EL (cell line): ENCODE measurements around the gene GPR62.
"Not testable (repeated sequence)": the region's sequence is repeated elsewhere in the genome, so short reads cannot be mapped to it uniquely, and the experiment has no call there.

ENCODE experiments used
- DNase-seq: peaks from one replicate; pipeline ENCODE4 v3.0.0-alpha.2; 2016

The GPR62 gene

DNA sequence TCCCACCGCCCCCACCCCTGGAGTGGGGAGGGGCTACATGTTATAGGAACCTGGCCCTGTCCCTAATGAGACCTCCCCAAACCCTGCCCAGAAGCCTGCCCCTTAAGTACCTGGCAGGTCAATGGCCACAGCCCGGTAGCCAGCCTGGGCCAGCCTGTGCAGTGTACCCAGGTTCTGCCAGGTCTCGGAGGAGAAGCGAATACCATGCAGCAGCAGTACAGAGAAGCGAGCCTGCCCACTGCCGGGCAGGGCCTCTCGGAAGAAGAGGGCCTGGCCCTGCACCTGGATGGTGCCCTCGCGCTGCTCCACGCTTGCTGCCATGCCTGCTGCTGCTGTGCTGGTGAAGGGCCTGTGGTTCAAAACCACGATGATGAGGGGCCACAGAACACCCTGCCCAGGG, 16.2 kb downstream of the GPR62 start:
- no peak for DNase-seq

DNA sequence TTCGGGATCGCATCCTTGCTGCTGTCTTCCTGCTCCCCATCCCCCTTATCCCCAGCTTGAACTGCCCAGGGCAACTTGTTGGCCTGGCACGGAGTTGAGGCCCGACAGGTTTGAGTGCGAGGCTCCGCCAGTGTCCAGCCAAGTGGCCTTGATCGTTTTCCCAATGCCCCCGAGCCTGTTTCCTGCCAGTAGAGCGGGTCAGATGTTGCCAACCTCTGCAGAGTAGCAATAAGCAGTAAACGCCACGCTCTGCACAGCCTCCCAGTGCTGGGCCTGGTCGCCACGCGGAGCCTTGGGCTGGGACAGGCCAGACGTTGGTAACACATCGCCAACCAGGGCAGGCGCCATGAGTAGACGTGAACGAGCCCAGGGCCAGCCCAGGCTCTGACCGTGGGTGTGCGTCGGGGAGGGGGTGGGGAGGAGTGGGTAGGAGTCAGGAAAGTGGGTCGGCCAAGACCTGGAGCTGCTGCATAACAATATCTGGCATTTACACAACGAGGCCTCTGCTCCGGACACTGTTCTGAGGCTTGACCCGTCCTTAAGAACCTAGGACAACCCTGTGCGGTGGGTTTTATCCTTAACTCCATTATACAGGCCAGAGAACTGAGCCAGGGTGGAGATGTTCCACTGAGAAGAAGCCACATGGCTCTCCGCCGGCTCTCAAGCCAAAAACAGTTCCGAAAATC, 19.2 kb downstream of the GPR62 start:
- no peak for DNase-seq

DNA sequence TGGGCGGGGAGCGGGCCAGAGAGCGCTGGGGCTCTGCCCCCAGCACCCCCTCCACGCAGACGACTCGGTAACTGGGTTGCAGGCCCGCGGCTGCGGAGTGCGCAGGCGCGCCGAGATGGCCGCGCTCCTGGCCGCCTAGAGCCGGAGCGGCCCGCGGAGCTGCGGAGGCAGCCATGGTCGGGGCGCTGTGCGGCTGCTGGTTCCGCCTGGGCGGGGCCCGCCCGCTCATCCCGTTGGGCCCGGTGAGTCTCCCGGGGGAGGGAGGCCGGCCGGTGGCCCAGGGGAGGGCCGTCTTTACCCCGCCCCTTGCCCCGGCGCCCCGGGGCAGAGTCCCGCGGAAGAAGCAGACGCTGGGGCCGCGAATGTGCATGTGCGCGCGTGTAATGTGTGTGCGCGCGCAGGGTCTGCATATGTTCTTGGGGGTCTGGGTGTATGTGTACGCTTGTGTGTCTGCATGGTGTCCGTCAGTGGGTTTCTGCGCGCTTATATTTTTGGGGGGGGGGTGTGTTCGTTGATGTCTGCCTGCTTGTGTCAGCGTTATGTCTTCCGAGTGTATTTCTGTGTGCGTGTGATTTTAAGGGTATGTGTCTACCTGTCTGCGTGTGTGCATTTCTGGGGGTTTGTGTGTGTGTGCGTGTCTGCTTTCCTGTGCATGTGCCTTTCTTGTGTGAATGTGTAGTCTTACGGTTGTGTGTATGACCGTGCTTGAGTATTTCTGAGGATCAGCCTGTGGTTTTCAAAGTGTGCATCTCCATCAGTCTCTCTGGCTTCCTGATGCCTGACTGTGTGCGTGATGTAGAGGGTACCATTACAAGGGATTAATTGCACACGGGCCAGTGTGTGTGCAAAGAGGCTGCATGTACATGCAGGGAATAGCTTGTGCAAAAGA, 20.0 kb downstream of the GPR62 start, which contains the start of gene ABHD14A:
ABHD14A (plus strand) TSS at position 102 of the 889 bp plus-strand sequence; CDS start at position 174, 72 bp downstream.
- peak; percentile 70 for DNase-seq

DNA sequence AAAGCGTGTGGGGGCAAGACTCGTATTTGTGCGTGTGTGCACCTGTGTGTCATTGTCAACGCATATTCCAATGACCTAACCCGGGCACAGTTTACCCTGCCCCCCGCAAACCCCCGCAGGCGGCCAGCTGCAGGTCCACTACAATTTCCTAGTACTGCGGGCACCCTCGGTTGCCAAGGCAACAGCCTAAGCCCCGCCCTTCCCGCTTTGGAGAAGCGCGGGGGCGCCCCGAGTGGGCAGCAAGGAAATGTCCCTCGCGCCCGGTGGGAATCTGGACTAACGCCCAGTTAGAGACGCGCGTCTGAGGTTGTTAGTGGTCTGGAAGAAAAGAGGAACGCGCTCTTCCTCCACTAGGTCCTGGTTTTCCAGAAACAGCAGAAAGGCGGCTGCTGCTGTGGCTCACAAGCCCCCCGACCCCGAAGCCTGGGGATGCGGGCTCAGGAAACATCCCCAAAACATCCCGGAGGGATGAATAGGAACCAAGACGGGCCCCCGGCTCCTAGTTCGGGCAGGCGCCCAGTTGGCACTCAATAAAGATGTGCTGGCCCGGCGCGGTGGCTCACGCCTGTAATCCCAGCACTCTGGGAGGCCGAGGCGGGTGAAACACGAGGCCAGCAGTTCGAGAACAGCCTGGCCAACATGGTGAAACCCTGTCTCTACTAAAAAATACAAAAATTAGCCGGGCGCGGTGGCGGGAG, 20.8 kb downstream of the GPR62 start:
- DNase-seq = peak; percentile 61

DNA sequence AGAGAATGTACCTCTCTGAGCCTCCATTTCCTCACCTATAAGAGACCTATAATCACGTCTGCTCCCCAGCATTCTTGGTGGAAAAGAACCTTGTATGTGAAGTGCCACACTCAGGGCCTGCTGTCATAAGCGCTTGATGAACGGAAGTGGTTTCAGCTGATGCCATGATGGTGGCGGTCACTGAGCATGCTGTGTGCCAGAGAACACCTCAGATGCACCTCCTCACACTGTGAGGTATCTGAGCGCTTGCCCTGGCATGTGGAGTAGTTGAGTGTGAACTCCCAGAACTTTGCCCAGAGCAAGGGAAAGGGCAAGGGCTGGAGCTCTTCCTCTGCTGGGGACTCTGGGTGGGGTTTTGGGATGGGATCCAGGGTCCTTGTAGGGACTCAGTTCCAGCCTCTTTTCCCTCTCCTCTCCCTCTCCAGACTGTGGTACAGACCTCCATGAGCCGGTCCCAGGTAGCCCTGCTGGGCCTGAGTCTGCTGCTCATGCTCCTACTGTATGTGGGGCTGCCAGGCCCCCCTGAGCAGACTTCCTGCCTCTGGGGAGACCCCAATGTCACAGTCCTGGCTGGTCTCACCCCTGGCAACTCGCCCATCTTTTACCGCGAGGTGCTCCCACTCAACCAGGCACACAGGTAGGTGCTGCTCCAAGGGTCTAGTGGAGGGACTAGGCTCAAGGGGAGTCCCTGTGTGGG, 22.4 kb downstream of the GPR62 start:
- no peak for DNase-seq

DNA sequence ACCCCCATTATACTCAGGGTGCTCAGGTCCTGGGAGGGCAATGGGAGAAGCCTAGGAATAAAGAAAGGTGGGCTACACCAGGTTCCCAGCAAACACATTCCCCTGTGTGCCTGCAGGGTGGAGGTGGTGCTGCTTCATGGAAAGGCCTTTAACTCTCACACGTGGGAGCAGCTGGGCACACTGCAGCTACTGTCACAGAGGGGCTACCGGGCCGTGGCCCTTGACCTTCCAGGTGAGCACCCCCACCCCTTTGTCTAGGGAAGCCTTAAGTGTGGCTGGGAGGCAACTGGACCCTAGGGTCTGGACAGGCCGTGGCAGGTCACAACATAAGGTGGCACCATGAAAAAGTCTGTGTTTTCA, 22.9 kb downstream of the GPR62 start:
- no peak for DNase-seq

DNA sequence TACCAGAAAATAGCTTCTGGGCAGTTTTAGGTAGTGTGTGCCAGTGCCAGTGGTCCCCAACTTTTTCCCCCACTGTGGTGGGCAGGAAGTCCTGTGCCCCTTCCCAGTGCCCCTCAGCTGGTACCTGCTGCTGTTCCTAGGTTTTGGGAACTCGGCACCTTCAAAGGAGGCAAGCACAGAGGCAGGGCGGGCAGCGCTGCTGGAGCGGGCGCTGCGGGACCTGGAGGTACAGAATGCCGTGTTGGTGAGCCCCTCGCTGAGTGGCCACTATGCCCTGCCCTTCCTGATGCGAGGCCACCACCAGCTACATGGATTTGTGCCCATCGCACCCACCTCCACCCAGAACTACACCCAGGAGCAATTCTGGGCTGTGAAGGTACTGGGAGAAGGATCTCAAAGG, 25.1 kb downstream of the GPR62 start:
- no peak for DNase-seq

DNA sequence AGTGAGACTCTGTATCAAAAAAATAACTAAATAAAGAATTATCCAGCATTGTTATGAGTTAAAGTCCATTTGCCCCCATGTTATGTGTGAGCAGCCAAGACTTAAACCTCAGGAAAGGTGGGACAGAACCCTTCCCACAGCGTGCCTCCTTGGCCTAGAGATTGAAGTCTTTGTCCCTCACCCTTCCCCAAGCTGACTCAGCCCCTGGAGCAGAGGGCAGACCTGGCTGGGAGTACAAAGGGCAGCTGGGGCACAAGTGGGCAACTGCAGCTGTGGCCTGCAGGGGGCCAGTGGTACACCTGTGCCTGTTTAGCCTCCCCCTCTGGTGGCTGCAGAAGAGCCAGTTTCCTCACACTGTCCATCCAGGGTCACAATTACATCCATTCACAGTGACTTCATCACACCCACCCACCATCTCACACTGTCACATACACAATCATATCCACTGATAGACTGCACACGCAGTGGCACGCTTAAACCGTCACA, 27.2 kb downstream of the GPR62 start:
- no peak for DNase-seq

DNA sequence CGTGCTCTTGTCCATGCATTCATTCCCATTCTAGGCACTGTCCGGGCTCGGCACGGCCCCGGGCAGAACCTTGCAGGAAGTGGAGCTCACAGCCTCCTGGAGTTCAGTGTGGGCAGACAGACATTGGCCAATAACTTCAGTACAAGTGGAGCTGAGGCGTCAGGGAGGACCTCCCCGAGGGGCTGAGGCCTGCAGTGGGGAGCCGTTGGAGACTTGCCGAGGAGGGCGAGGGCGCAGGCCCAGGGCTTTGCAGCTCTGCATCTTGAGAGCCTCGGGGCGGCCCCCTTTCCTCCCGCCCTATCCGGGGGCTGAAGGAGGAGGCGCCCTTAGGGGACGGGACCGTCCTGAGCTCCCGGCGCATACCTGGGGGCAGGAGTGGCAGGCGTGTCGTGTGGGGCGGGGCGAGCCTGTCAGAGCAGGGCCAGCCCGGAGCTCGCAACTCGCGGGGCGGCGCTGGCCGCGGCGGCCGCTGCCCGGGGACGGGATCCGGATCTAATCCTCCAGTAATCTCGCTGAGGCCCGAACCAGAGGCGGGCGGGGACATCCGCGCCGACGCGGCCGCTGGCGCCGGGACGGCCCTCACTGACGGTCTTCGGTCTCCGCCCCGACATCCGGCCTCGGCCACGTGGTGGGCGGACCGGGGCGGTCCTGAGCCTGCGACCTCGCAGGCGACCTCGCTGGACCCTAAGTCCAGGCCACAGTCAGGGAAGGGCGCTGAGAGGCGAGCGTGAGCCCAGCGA, 27.8 kb downstream of the GPR62 start, which contains the start of gene ACY1:
ACY1 (plus strand) TSS at position 698 of the 740 bp plus-strand sequence. CDS start 530 bp downstream, outside the sequence.
- DNase-seq = peak; percentile 87

DNA sequence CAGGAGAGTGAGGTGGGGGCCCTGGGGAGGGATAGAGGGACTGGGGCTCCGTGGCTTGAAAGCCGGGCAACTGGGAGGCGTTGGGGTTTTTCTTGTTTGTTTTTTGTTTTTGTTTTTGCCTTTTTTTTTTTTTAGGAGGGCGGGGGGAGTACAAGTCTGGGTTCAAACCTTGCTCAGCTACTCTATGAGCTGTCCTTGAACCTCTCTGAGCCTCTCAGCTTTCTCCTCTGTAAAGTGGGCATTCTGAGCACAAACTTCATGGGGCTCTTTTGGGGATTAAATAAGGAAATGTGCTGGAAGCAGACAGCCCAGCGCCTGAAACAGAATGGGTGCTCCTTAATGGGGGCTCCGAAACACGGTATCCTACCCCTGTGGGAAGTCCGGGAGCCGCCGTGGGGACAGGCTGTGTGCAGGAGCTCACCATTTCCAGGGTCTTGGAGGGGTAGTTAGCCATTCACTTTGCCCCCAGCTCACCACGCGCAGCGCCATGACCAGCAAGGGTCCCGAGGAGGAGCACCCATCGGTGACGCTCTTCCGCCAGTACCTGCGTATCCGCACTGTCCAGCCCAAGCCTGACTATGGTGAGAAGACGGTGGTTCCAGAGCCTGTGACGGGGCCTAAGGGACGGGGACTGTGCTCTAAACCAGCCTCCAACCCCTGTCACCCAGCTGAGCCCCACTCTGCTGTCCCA, 28.5 kb downstream of the GPR62 start:
- DNase-seq = no peak

DNA sequence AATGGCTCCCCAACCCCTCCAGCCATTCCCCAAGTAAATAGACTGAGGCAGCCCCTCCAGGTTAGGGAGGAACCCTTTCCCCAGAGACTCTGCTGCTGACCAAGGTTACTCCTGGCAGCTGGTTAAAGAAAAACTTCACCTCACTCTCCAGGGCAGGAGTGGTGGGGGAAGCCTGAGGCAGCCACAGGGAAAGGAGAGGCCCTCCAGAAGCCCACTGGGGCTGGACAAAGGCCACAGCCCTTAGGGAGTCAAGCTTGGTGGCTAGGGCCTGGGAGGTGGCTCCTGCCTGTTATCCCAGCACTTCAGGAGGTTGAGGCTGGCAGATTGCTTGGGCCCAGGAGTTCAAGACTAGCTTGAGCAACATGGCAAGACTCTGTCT, 29.1 kb downstream of the GPR62 start:
- no peak for DNase-seq

DNA sequence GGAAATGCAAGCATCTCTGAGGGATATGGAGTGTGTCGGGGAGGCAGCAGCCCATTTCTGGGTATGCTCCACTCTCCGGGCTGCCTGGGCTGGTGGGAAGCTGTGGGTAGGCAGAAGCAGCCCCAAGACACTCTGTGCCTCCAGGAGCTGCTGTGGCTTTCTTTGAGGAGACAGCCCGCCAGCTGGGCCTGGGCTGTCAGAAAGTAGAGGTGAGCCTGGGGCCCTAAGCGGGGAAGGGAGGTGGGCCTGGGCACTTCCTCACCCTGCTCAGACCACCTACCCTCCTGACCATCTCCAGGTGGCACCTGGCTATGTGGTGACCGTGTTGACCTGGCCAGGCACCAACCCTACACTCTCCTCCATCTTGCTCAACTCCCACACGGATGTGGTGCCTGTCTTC, 29.9 kb downstream of the GPR62 start:
- no peak for DNase-seq

DNA sequence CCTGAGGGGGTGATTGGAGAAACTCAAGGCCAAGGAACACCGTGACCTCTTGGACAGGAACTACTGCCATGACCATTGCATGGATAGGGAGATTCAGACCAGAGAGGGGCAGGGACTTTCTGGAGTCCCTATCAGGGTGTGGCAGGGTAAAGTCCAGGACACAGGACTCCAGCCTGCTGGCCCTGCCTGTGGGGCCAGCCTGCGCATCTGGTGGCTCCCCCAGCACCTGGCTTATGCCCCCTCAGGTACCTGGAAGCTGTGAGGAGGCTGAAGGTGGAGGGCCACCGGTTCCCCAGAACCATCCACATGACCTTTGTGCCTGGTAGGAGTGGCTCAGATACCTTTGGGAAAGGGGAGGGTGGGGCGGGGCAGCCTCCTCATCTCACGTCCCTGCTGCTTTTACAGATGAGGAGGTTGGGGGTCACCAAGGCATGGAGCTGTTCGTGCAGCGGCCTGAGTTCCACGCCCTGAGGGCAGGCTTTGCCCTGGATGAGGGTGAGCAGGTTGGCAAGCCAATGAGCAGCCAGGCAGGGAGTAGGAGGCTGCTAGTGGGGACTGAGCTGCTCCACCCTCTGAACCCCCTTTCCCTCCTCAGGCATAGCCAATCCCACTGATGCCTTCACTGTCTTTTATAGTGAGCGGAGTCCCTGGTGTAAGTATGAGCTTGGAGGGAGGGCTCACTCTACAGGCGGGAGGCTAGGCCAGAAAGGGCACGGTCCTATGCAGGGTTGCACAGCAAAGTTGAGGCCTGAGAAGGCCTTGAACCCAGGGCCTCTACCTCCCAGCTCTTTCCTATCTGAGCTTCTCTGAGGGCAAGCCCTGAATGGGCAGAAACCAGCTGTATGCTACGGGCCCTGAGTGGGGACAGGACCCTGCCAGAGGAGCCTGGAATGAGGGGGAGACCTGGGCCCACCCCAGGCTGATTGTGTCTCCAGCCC, 31.1 kb downstream of the GPR62 start:
- DNase-seq = no peak

DNA sequence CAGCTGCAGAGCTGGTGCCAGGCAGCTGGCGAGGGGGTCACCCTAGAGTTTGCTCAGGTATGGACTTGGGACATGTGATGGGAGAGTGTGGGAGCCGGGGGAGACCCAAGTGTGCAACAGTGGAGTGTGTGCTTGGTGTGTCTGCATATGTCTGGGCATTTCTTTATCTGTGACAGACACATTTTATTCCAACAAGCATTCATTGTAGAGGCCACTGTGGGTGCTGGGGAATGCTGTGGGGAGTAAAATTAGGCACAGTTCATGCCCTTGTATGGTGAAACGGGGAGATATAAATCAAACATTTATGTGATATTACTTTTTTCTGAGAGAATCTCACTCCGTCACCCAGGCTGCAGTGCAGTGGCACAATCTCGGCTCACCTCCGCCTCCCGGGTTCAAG, 32.4 kb downstream of the GPR62 start:
- DNase-seq = no peak

DNA sequence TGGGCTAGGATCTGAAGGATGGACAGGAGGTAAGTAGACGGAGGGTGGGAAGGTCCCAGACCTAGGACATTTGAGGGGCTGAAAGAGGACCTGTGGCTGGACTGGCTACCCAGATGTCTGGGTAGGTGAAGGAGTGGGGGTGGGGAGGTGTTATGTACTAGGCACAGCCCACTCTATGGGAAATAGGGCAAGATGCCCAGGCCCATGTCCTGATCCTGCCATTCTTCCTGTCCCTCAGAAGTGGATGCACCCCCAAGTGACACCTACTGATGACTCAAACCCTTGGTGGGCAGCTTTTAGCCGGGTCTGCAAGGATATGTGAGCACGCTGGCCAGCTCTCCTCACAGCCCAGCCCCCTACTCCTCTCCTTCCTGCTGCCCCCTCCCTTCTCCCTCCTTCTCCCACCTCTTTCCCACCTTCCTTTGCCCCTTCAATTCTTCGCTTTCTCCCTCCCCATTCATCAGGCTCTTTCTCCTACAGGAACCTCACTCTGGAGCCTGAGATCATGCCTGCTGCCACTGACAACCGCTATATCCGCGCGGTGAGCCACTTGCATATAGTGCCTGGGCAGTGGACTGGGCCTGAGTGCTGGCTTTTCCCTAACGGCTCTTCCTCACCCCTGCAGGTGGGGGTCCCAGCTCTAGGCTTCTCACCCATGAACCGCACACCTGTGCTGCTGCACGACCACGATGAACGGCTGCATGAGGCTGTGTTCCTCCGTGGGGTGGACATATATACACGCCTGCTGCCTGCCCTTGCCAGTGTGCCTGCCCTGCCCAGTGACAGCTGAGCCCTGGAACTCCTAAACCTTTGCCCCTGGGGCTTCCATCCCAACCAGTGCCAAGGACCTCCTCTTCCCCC, 33.3 kb downstream of the GPR62 start:
- DNase-seq = no peak

DNA sequence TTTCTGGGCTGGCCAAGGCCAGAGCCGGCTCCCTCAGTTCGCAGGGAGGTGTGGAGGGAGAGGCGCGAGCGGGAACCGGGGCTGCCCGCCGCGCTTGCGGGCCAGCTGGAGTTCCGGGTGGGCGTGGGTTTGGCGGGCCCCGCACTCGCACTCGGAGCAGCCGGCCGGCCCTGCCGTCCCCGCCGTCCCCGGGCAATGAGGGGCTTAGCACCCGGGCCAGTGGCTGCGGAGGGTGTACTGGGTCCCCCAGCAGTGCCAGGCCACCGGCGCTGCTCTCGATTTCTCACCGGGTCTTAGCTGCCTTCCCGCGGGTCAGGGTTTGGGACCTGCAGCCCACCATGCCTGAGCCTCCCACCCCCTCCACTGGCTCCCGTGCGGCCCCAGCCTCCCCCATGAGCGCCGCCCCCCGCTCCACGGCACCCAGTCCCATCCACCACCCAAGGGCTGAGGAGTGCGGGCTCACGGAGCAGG, 35.4 kb downstream of the GPR62 start:
- DNase-seq = not testable (repeated sequence)

DNA sequence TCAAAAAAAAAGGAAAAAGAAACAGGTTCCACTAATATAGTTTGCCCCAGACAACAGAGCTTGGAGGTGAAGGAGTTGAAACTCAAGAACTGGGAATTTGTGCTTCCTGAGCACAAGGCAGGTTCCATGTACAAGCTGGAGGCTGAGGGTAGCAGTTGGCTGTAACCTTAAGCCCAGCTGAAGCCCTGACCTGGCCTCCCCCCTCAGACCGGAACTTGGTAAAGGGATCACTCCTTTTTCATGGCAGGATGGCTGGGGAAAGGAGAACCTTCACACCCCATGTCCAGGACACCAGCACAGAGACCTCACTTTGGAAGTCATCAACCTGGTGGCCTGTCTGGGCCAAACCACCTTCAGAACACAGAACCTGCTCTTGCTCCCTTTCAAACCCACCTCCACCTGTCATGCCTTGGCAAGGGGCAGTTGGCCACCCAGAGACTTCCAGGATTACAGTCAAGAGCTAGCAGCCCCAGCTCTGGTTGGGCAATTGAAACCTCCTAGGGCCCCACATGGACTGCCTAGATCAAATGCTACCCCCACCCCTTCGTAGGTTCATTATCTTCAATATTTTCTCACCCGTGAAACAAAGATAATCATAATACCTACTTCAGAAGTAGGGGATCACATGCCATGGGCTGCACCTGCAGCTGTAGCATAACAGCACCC, 37.0 kb downstream of the GPR62 start:
- no peak for DNase-seq

DNA sequence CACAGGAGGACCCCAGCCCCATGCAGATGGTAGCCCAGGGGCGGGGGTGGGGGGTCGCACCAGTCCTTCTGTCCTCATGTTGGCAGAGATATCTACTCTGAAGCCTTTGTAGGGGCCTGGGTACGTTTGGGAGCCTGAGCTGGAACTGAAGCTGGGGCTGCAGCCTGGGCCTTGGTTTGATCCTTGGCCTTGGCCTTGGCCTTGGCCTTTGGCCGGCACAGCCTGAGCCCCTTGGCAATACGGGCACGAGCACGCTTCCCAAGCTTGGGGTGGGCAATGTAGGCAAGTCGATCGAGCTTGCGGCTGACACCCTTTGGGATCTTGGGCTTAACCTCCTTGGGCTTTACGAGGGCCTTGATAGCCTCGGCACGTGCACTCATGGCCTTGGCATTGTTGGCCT, 38.5 kb downstream of the GPR62 start:
- not testable (repeated sequence) for DNase-seq
